Neural cell (in vitro differentiated cells): ENCODE results near the gene PLCXD3.

Source experiments
- EP300 ChIP-seq: fragments of 450-650 bp; conservative IDR thresholded peaks from 2 replicates; pipeline ENCODE4 v1.6.1; 2014; ENCODE audit warnings: antibody characterized with exemption, mild to moderate bottlenecking, moderate library complexity; ENCODE audit not compliant: poor library complexity, severe bottlenecking
- EZH2 ChIP-seq: fragments of 200-600, 300-800 bp; shearing (Covaris generic), sonication (generic); IDR thresholded peaks from 2 replicates; pipeline ENCODE4 v1.6.1; 2014; ENCODE audit warnings: antibody characterized with exemption, low read length, borderline replicate concordance, mild to moderate bottlenecking; ENCODE audit not compliant: insufficient read depth, poor library complexity, severe bottlenecking
- MXI1 ChIP-seq: fragments of 450-650 bp; conservative IDR thresholded peaks from 2 replicates; pipeline ENCODE4 v1.6.1; 2014; ENCODE audit warnings: antibody characterized with exemption, mild to moderate bottlenecking; ENCODE audit not compliant: poor library complexity, severe bottlenecking
- POLR2AphosphoS5 ChIP-seq: IDR thresholded peaks from 2 replicates; pipeline ENCODE4 v1.6.1; 2012
- TF ChIP-seq, protein P1 (sequence below): fragments of 450-650 bp; IDR thresholded peaks from 2 replicates; pipeline ENCODE4 v1.5.1; 2014; ENCODE audit warnings: antibody characterized with exemption, mild to moderate bottlenecking, moderate library complexity; ENCODE audit not compliant: poor library complexity, severe bottlenecking
- TF ChIP-seq, protein P2 (sequence below): IDR thresholded peaks from 2 replicates; pipeline ENCODE4 v1.6.1; 2012; ENCODE audit warnings: borderline replicate concordance

DNA sequence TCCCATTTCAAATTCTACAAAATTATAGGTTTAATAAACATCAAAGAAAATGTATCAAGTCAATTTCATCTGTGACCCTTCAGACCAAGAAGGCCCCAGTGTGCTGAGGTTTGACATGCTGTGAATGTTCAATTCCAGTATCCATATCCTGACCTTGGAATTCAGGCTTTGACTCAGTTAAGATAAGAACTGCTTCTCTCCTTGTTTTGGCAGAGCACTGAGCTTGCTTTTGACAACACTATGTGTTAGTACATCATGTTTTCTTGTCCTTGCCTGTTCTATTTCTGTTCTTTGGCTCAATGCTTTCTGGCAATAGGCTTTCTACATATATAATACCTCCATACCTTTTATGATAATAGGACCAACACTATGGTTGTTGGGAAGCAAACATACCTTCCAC lies 105.6 kb downstream of the PLCXD3 start:
- TF ChIP-seq, protein P1, sequence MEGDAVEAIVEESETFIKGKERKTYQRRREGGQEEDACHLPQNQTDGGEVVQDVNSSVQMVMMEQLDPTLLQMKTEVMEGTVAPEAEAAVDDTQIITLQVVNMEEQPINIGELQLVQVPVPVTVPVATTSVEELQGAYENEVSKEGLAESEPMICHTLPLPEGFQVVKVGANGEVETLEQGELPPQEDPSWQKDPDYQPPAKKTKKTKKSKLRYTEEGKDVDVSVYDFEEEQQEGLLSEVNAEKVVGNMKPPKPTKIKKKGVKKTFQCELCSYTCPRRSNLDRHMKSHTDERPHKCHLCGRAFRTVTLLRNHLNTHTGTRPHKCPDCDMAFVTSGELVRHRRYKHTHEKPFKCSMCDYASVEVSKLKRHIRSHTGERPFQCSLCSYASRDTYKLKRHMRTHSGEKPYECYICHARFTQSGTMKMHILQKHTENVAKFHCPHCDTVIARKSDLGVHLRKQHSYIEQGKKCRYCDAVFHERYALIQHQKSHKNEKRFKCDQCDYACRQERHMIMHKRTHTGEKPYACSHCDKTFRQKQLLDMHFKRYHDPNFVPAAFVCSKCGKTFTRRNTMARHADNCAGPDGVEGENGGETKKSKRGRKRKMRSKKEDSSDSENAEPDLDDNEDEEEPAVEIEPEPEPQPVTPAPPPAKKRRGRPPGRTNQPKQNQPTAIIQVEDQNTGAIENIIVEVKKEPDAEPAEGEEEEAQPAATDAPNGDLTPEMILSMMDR = no peak
- TF ChIP-seq EP300 (no peak), POLR2AphosphoS5 (no peak), MXI1 (no peak), EZH2 (no peak)
- TF ChIP-seq, protein P2, sequence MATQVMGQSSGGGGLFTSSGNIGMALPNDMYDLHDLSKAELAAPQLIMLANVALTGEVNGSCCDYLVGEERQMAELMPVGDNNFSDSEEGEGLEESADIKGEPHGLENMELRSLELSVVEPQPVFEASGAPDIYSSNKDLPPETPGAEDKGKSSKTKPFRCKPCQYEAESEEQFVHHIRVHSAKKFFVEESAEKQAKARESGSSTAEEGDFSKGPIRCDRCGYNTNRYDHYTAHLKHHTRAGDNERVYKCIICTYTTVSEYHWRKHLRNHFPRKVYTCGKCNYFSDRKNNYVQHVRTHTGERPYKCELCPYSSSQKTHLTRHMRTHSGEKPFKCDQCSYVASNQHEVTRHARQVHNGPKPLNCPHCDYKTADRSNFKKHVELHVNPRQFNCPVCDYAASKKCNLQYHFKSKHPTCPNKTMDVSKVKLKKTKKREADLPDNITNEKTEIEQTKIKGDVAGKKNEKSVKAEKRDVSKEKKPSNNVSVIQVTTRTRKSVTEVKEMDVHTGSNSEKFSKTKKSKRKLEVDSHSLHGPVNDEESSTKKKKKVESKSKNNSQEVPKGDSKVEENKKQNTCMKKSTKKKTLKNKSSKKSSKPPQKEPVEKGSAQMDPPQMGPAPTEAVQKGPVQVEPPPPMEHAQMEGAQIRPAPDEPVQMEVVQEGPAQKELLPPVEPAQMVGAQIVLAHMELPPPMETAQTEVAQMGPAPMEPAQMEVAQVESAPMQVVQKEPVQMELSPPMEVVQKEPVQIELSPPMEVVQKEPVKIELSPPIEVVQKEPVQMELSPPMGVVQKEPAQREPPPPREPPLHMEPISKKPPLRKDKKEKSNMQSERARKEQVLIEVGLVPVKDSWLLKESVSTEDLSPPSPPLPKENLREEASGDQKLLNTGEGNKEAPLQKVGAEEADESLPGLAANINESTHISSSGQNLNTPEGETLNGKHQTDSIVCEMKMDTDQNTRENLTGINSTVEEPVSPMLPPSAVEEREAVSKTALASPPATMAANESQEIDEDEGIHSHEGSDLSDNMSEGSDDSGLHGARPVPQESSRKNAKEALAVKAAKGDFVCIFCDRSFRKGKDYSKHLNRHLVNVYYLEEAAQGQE = no peak
